ENCODE measurements around the gene TMEM109.

TMEM109 gene

DNA sequence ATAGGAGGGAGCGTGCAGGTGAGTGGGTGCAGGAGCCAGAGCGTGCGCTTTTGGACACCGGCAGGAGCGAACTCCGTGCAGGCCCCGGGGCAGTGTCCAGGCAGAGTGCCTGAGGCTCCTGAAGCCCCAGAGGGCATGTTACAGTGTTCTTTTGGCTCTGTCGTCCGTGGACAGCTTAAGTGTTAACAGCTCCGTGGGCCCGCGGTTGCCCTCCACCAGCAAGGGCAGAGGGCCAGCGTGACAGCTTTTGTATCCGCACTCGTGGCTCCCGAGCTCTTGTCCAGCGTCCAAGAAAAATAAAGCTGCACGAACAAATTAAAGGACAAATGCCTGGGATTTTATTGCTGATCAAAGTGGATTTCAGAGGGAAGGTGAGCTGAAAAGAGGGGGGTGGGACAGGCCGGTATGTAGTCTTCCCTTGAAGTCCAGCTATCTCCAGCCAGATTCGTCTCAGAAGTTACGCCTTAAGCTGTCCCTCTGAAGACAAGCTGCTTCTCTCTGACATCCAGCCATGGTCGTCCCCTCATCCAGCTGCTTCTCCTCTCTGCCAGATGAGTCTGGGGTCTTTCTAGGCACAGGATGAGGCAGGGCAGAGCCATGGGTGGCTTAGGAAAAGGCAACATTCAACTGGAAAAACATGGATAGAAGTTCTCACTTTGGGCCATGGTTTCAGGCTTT is 968 bp upstream of the TMEM109 start:
- Histone ChIP-seq H3K4me3 (peak overlapping the region; percentile 88), H3K27ac (peak overlapping the region; percentile 91 to 93)
- TF ChIP-seq, protein P1, sequence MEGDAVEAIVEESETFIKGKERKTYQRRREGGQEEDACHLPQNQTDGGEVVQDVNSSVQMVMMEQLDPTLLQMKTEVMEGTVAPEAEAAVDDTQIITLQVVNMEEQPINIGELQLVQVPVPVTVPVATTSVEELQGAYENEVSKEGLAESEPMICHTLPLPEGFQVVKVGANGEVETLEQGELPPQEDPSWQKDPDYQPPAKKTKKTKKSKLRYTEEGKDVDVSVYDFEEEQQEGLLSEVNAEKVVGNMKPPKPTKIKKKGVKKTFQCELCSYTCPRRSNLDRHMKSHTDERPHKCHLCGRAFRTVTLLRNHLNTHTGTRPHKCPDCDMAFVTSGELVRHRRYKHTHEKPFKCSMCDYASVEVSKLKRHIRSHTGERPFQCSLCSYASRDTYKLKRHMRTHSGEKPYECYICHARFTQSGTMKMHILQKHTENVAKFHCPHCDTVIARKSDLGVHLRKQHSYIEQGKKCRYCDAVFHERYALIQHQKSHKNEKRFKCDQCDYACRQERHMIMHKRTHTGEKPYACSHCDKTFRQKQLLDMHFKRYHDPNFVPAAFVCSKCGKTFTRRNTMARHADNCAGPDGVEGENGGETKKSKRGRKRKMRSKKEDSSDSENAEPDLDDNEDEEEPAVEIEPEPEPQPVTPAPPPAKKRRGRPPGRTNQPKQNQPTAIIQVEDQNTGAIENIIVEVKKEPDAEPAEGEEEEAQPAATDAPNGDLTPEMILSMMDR (IDR thresholded peaks at IDR 0.05) = no peak
- DNase-seq (ENCODE audit: low spot score) = no peak

DNA sequence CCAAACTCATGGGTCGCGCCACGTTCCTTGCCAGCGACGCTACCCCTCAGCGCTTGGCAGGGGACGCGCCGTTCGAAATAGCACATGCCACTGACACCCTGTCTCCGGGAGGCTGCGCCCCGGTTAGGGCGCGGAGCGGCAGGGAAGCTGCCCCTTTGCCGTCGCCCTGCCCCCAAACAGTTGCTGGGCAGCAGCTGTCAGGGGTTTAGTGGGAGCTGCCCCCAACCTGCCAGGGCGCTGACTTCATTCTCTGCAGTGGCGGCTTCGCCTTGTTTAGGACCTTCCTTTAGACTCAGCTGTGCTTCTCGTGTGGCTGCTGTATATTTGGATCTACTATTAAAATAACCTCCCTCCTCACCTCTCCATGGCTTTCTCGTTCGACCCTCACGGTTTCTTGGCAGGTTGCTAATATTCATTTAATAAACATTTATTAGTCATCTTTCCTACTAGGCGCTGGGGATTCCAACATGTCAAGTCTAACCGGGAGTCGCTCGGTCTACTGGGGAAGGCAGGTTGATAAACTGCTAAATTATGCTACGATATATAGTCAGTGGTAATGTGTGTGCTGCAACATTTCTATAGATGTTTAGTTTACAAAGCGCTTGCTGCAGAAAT is 782 bp downstream of the TMEM109 start:
- Histone ChIP-seq H3K4me3 (peak overlapping the region; percentile 88), H3K27ac (peak overlapping the region; percentile 91 to 93)
- TF ChIP-seq, protein P1 (IDR thresholded peaks at IDR 0.05) = no peak
- DNase-seq (ENCODE audit: low spot score) = no peak

DNA sequence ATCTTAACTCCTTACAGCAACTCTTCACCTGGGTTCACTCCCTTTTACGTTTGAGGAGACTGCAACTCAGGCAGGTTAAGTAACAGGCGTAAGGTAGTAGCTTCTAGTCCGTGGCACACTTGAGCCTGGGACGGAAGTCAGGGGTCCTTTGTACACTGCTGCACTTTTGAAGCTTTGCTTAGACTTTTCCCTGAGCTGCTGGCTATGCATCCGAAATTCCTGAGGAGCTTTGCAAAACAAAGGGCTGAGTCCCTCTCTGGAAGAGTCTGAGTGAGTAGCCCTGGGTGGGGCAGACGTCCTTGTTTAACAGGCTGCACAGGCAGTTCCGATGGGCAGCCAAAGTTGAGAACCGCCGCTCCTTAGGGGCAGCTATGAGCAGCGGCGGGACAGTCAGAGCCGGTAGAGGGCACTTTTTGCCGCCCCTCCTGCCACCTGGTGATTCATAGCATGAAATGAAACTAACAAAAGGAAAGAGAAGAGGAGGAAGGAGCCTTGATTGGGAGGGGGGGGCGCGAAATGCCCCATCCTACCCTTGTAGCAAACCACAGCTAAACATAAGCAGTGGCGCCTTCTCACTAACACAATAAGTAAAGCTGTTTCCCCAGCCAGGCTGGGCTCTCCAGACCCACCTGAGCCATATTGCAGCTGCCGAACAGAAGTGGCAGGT is 1.4 kb downstream of the TMEM109 start:
- no peak for DNase-seq (ENCODE audit: low spot score)
- TF ChIP-seq, protein P1 (IDR thresholded peaks at IDR 0.05) = no peak
- Histone ChIP-seq H3K4me3 (peak overlapping the region; percentile 88), H3K27ac (peak overlapping the region; percentile 91 to 93)

DNA sequence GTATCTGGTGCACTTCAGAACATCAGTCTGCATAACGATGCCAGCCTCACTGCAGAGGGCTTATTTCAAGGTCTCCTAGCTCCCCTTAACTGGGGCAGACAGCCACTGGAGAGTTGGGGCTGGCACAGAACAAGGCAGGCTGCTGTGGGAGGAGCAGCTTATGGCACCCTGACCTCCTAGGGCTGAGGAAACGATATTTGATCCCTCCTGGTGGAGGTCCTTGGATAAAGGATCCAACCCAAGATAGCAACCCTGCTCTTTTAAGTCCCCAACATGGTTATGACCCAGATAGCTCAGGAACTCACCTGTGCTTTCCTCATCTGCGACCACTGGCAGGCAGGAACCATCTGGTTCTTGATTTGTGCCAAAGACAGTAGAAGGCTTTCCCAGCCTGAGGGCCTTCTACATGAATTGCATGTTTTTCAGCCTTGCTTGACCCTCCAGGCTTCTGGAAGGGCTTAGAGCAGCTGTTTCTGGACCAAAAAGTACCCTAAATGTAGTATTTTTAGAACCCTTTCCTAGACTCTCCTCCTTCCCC is 2.8 kb downstream of the TMEM109 start:
- no peak for DNase-seq (ENCODE audit: low spot score)
- TF ChIP-seq, protein P1 (IDR thresholded peaks at IDR 0.05) = no peak
- H3K4me3 ChIP-seq = no peak overlapping the region
- H3K27ac ChIP-seq = no peak overlapping the region

DNA sequence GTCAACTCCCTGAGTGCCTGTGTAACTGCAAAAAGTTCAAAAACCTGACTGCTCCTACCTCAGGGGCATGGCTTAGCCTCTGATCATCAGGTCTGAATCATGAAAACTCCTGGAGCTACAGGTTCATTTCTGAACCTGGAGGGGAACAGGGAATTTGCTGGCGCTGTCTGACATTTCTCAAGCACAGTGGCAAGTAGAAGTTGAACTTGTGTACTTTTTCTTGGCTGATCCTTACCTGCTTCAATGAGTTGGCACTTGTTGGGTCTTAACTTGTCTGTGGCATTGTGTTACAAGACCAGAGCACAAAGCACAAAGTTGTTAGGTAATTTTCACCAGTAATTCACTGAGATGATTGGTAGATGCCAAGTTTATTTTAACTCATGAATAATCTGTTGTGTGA is 3.3 kb downstream of the TMEM109 start:
- TF ChIP-seq, protein P1 (IDR thresholded peaks at IDR 0.05) = no peak
- DNase-seq (ENCODE audit: low spot score) = no peak
- no peak overlapping the region for H3K27ac ChIP-seq
- H3K4me3 ChIP-seq = no peak overlapping the region

DNA sequence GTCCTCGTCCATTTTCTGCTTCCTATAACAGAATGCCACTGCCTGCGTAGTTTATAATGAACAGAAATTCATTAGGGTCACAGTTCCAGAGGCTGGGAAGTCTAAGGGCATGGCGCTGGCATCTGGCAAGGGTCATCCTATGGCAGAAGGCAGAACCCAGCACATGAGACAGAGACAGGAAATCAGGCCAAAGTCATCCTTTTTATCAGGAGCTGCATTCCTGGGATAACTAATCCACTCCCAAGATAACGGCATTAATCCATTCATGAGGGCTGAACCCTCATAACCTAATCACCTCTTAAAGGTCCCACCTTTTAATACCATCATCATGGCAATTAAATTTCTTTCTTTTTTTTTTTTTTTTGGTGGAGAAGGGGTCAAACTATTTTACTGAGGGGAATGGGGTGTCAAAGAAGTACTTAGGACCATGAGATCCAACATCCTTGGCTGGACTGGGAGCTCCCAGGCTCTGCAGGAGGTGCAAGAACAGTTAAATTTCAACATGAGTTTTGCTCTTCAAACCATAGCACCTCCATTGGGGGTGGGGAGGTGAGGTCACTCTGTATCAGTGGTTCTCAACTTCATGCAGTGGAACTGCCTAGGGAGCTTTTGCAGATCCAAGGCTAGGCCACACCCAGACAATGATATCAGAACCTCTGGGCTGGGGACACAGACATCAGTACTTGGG is 4.4 kb downstream of the TMEM109 start:
- DNase-seq (ENCODE audit: low spot score) = no peak
- TF ChIP-seq, protein P1 (IDR thresholded peaks at IDR 0.05) = no peak
- H3K4me3 ChIP-seq = no peak overlapping the region
- H3K27ac ChIP-seq = no peak overlapping the region
